Posterior vena cava (tissue), 2 donors: Measurements from ENCODE around the gene MINAR1. TPM values are rescaled to one million over a fixed set of nuclear protein-coding genes. Genes with fewer than 3 reads are reported as not detected.

Experiments
- DNase-seq: peaks from one replicate; pipeline ENCODE4 v3.0.0-alpha.2; 2020; ENCODE audit warnings: low spot score
- intact Hi-C, 2 donors: fragments of 100-400 bp; cut with DNase I; formaldehyde crosslinking; loops; one replicate each; pipeline versions ENCODE4 v1.14.1 to v1.14.2; 2022 to 2023
- total RNA-seq, 2 donors: library from RNA; stranded (reverse); fragmentation: NEBNext Ultra II Directional; extraction: Animal tissue kit (Norgen Biotek cat#: 25700); gene quantifications; one replicate each; pipeline ENCODE4 v1.2.1, GENCODE V29; 2021
- donor health status: DM: yes; HTN: yes; CAD: no.
- donor health status: DM: yes; HTN: yes; CAD: no.

The MINAR1 gene
- total RNA-seq, 2 donors from 2014 or later: 0.69 to 0.76 TPM

- DNase-seq: no peak
- intact Hi-C loops: loop anchor here in 1 of 2 donors (5.0 kb wide), 2 partner anchors 496 to 1749 kb away; no protein-coding TSS in a partner anchor
Measured at GRCh38 chr15:79427781-79428598, 4.1 kb upstream of the MINAR1 start.

DNA sequence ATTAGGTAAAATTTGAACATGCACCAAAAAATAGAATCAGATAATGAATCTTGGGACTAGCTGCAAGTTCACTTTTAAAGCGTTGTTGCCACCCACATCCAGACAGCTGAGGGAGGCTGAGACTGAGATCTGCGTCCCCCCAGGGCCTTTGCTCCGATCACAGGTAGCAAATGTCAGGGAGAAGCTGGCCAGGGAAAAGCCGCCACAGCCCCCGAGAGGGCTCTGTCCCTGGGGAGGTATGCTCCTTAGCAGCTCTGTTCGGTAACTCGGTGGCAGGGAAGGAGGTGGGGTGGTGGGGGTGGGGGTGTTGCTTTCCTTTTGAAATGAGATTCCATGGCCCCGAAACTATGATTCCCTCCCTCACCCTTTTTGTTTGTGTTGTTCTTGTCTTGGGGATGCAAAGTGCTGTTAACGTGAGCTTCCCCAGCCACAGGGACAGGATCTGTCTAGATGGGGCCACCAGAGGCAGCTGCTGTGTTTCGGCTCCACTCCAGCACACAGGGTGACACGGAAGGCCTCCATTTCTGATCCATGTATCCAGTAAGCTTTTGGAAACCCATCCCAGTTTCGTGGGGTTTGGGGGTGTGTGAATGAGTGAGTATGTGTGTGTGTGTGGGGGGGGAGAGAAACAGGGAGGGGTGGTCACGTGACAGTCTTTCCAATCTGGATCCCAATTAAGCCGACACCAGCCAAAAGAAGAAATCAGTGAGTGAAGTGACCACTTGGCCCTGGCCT, 1.1 kb upstream of the MINAR1 start:
- no peak for DNase-seq
- intact Hi-C loops: no loop called here

- intact Hi-C loops: no loop called here
- DNase-seq: no peak
Measured at GRCh38 chr15:79432345-79433275, 474 bp downstream of the MINAR1 start.

DNA sequence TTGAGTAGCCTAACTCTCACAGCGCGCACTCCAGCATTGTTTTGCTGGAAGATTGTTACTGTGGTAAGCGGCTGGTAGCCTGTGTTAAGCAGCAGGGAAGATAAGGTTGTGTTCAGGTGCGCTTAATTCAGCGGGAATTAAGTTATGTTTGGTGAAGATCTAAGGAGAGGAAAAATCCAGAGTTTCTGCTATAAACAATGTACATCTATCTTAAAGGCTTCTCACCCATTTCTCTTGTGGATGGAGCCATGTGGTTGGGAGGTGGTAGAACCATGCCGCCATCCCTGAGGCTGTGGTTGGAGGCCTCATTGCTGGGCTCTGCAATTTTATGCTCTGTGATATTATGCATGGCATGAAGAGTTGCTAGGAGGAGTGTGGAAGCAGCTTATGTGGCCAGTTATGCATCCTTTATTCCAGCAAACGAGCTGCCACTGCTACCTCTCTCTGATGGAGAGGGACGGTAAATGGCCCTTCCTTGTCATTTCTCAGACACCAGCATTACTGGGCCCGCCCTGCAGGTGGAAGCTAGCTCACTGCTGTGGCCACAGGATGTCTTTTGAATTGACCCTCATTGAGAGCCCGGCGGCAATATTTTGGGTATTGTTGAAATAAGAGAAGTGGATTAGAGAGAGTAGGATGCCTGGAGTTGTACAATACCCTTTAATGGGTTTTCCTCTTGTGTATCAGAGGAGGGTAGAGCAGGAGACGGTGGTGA, 1.3 kb downstream of the MINAR1 start:
- no peak for DNase-seq
- intact Hi-C loops: no loop called here

DNA sequence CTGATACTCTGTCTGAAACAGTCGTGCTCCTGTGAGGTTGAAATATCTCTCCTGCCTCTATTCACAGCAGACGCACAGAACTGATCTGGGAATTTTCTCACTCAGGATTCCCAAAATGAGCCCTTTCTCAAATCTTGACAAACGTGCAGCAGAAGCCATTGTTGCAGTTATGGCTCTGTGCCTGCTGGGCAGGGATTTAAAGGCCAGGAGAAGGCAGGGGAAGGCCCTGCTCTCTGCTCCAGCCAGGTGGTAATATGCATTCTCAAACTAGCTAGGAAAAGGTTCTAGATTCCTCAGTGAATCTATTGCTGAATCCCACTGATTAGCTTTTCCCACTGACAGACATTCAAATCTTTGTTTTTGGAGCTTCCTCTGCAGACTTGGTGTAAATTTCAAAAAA, 2.2 kb downstream of the MINAR1 start:
- DNase-seq: no peak
- intact Hi-C loops: no loop called here

DNA sequence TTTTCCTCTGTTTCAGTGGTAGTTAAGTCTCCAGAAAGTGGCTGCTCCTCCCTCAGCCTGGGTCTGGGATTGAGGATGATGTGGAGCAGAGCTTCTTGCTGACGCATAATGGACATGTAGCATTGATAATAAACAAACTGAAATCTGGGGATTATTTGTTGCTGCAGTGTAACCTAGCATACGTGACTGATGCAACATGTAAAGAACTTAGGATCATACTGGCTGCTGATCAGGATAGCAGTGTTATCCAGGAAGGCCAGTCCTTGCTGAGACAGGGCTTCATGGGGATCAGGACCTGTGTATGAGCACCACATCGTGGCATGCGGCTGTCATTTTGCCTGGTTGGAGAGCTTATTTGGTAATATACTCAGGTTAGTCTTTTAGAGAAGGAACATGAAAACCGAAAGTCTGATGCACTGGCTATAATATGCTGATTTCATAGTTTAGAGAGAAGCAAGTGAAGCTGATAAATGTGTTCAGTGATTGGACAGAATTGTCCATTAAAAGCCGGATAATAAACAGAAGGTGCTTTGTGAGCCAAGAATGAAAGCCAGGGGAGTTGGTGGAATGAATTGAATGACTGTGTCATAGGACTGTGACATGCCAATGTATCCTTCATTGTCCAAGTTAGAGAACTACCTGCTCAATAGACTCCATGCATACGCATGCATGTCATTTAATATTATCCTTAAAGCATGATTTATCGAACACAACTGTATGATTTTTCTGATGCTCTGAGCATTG, 4.1 kb downstream of the MINAR1 start:
- intact Hi-C loops: no loop called here
- no peak for DNase-seq

GRCh38 chr15:79437275-79438000, 5.3 kb downstream of the MINAR1 start:
- intact Hi-C loops: no loop called here
- no peak for DNase-seq

DNA sequence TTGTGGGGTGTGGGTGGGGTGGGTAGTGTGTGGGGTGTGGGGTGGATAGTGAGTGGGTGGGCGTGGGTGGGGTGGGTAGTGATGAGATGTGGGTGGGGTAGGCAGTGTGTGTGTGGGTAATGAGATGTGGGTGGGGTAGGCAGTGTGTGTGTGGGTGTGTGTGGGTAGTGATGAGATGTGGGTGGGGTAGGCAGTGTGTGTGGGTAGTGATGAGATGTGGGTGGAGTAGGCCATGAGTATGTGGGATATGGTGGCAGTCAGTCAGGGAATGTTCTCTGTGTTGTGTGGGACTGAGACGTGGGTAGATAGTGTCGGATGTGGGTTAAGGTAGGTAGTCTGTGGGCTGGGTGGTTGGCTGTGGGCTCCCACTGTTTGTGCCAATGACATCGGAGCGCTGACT, 7.1 kb downstream of the MINAR1 start:
- DNase-seq: no peak
- intact Hi-C loops: no loop called here

DNA sequence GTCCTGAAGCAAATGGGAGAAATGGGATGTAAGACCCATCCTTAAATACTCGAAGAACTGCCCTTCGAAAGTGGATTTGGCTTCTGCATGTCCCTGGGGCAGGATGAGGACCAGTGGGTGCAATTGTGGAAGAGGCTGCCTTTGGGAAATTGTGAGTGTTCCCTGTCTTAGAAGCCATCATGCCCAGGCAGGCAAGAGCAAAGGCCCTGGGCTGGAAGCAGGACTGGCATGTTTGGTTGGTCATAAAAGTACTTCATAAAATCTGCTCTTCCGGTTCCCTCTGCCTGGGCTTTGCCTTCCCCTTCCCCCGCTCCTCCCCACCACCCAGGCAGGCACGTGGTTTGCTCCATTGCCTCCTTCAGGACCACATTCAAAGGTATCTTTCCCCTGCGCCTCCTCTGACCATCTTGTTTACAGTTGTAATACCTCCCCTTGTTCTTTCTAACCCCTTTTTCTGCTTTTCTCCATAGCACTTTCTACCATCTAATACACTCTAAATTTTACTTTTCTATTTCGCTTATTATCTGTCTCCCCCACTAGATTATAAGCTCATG, 8.3 kb downstream of the MINAR1 start:
- intact Hi-C loops: no loop called here
- DNase-seq: no peak

- intact Hi-C loops: no loop called here
Measured at GRCh38 chr15:79442911-79443310, 10.8 kb downstream of the MINAR1 start.

DNA sequence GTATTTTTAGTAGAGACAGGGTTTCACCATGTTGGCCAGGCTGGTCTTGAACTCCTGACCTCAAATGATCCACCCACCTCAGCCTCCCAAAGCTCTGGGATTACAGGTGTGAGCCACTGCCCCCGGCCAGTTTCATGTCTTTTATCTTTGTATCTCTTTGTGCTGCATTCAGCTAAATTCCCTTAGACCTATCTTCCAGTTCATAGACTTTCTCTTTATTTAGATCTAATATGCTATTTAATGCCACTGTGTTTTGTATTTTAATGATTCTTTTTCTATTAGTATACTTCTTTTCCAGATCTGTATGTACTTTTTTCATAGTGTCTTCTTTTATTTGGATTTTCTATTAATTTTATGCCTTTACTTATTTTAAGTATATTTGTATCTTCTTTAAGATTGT, 14.9 kb downstream of the MINAR1 start:
- intact Hi-C loops: no loop called here
- DNase-seq: no peak

More at GRCh38 chr15:79442911-79443310, 10.8 kb downstream of the MINAR1 start:
- no peak for DNase-seq

DNA sequence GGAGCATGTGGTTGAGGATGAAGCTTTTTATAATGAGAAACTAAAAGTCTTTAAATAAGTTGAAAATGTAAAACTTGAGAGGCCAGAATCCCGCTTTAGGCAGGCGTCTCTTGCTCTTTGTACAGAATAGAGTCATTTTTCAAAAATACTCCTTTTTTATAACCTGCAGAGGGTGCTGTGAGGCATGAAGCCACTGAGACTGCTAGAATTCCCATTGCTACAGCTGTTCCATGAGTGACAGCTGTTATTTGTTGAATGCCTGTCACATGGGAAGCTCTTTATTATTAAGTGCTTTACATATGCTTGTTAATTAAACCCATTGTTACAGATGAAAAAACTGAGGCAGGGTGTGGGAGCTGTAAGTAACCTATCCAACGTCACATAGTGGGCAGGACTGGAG, 18.5 kb downstream of the MINAR1 start:
- DNase-seq: no peak
- intact Hi-C loops: no loop called here

DNA sequence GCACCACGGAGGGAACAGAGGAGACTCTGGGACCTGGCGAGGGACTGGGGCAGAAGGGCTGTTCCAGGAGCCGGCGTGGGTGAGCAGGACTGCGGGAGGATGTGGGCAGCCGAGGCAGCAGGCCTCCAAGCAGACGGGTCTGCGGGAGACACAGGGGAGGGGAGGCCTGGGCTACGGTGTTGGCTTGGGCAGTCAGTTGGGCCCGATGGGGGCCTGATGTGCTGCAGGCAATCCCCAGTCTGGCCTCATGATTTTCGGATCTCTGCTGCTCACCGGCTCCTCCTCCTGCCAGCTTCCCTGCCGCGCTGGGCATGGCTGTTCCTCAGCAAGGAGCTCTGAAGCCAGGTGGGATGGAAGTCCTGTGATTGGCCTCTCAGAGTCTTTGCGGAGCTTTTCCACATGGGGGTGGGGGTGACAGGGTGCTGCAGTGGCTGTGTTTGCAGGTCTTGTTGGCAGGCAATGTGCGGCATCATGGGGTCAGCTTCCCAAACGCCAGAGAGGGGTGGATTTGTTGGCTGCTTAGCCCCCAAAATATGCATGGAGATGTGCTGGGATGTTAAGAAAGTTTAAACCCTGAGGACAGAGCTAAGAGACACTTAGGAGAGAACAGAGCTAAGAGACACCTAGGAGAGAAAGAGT, 19.3 kb downstream of the MINAR1 start:
- intact Hi-C loops: no loop called here
- no peak for DNase-seq

- DNase-seq: no peak
- intact Hi-C loops: no loop called here
Measured at GRCh38 chr15:79452244-79453051, 20.3 kb downstream of the MINAR1 start.

GRCh38 chr15:79453446-79453845, 21.3 kb downstream of the MINAR1 start:
- DNase-seq: no peak

GRCh38 chr15:79454063-79454462, 21.9 kb downstream of the MINAR1 start:
- DNase-seq: no peak
- intact Hi-C loops: no loop called here

More at GRCh38 chr15:79453446-79453845, 21.3 kb downstream of the MINAR1 start:
- intact Hi-C loops: no loop called here
